Loucy (cell line): ENCODE measurements around the gene ELN.
A peak's percentile ranks its signal among the peaks of the same experiment; 100 is the strongest.

Source experiments
- H2AFZ ChIP-seq: fragments of 200-600 bp; sonication (generic); 2 replicates; pipeline ENCODE4 v1.6.0; 2016; ENCODE audit warnings: antibody characterized with exemption, mild to moderate bottlenecking, low read length, moderate library complexity
- H3F3A ChIP-seq: fragments of 200-600 bp; 2 replicates; pipeline ENCODE4 v1.6.0; 2016; ENCODE audit warnings: antibody characterized with exemption, low read depth, mild to moderate bottlenecking
- H3K27me3 ChIP-seq: fragments of 200-600 bp; sonication (generic); 2 replicates; pipeline ENCODE4 v1.6.1; 2014; ENCODE audit warnings: low read length, mild to moderate bottlenecking; ENCODE audit not compliant: insufficient read depth, poor library complexity, severe bottlenecking
- H3K36me3 ChIP-seq: fragments of 200-600 bp; sonication (generic); 2 replicates; pipeline ENCODE4 v1.6.1; 2016; ENCODE audit warnings: low read length; ENCODE audit not compliant: insufficient read depth
- H3K4me1 ChIP-seq: fragments of 200-600 bp; sonication (generic); 2 replicates; pipeline ENCODE4 v1.5.1; 2014; ENCODE audit warnings: low read length, mild to moderate bottlenecking; ENCODE audit not compliant: insufficient read depth, poor library complexity, severe bottlenecking
- H3K4me2 ChIP-seq: fragments of 200-600 bp; sonication (generic); 2 replicates; pipeline ENCODE4 v1.6.0; 2014; ENCODE audit warnings: antibody characterized with exemption, low read length, low read depth, mild to moderate bottlenecking; ENCODE audit not compliant: poor library complexity, severe bottlenecking
- H3K4me3 ChIP-seq: fragments of 200-600 bp; sonication (generic); 2 replicates; pipeline ENCODE4 v1.5.1; 2014; ENCODE audit warnings: low read length, mild to moderate bottlenecking, mixed read lengths; ENCODE audit not compliant: poor library complexity, severe bottlenecking
- H3K79me2 ChIP-seq: fragments of 200-600 bp; sonication (generic); 2 replicates; pipeline ENCODE4 v1.6.1; 2014; ENCODE audit warnings: low read length; ENCODE audit not compliant: insufficient read depth
- H3K9ac ChIP-seq: fragments of 200-600 bp; sonication (generic); 2 replicates; pipeline ENCODE4 v1.6.0; 2014; ENCODE audit warnings: mild to moderate bottlenecking, low read depth, low read length, moderate library complexity; ENCODE audit not compliant: poor library complexity, severe bottlenecking
- H3K9me2 ChIP-seq: fragments of 200-600 bp; sonication (generic); replicated peaks from 2 replicates; pipeline ENCODE4 v1.6.1; 2016; ENCODE audit warnings: low read depth, low read length, mixed read lengths
- H3K9me3 ChIP-seq: fragments of 200-600 bp; sonication (generic); 2 replicates; pipeline ENCODE4 v1.6.1; 2014; ENCODE audit warnings: mild to moderate bottlenecking, antibody characterized with exemption, low read length, low read depth; ENCODE audit not compliant: insufficient read depth
- H4K20me1 ChIP-seq: fragments of 200-600 bp; sonication (generic); 2 replicates; pipeline ENCODE4 v1.6.0; 2014; ENCODE audit warnings: antibody characterized with exemption, low read length, mild to moderate bottlenecking; ENCODE audit not compliant: insufficient read depth, poor library complexity, severe bottlenecking
- CTCF ChIP-seq: fragments of 200-600 bp; sonication (generic); conservative IDR thresholded peaks from 2 replicates; pipeline ENCODE4 v1.5.1; 2014; ENCODE audit warnings: mild to moderate bottlenecking, antibody characterized with exemption, low read length
- EZH2phosphoT487 ChIP-seq: fragments of 200-600 bp; IDR thresholded peaks from 2 replicates; pipeline ENCODE4 v1.6.1; 2018; ENCODE audit warnings: antibody characterized with exemption, mild to moderate bottlenecking, moderate library complexity, borderline replicate concordance

The ELN gene

GRCh38 chr7:74025730-74026129 is 2.2 kb upstream of the ELN start:
- H3F3A ChIP-seq: no peaks in the 10 kb centered on the region
- no peak overlapping the region for H3K9ac ChIP-seq
- H3K4me1 ChIP-seq: peaks cover 23% of the 10 kb centered on the region

GRCh38 chr7:74026406-74026902 is 1.5 kb upstream of the ELN start:
- Histone ChIP-seq H3K4me3 (no peak overlapping the region), H2AFZ (peak overlapping the region; percentile 80), H3K27me3 (no peaks in the 10 kb centered on the region), H3K4me2 (peak overlapping the region; percentile 38), H3K4me1 (peaks cover 30% of the 10 kb centered on the region), H4K20me1 (no peaks in the 10 kb centered on the region), H3K9me3 (no peaks in the 10 kb centered on the region), H3K79me2 (no peaks in the 10 kb centered on the region), H3K9ac (no peak overlapping the region), H3F3A (no peaks in the 10 kb centered on the region), H3K9me2 (no peaks in the 10 kb centered on the region), H3K36me3 (no peaks in the 10 kb centered on the region)
- TF ChIP-seq EZH2phosphoT487 (no peak), CTCF (no peak)

More at GRCh38 chr7:74025730-74026129, 2.2 kb upstream of the ELN start:
- Histone ChIP-seq H4K20me1 (no peaks in the 10 kb centered on the region), H3K36me3 (no peaks in the 10 kb centered on the region), H3K4me2 (no peak overlapping the region), H3K9me3 (no peaks in the 10 kb centered on the region), H3K9me2 (no peaks in the 10 kb centered on the region), H3K27me3 (no peaks in the 10 kb centered on the region), H3K79me2 (no peaks in the 10 kb centered on the region), H2AFZ (peak overlapping the region; percentile 80), H3K4me3 (no peak overlapping the region)
- TF ChIP-seq CTCF: no peak
- no peak for TF ChIP-seq EZH2phosphoT487

GRCh38 chr7:74026903-74027682 is 880 bp upstream of the ELN start:
- Histone ChIP-seq H3K4me2 (peak overlapping the region; percentile 38), H3K9ac (no peak overlapping the region), H3K4me1 (peaks cover 37% of the 10 kb centered on the region)

More at GRCh38 chr7:74026903-74027682, 880 bp upstream of the ELN start:
- H2AFZ ChIP-seq: peak overlapping the region; percentile 80
- no peaks in the 10 kb centered on the region for H3F3A ChIP-seq
- H3K9me2 ChIP-seq: no peaks in the 10 kb centered on the region
- H4K20me1 ChIP-seq: no peaks in the 10 kb centered on the region
- H3K9me3 ChIP-seq: no peaks in the 10 kb centered on the region
- no peaks in the 10 kb centered on the region for H3K36me3 ChIP-seq
- TF ChIP-seq CTCF: peak; percentile 94
- TF ChIP-seq EZH2phosphoT487: no peak
- no peaks in the 10 kb centered on the region for H3K79me2 ChIP-seq
- no peaks in the 10 kb centered on the region for H3K27me3 ChIP-seq
- H3K4me3 ChIP-seq: no peak overlapping the region
